ENCODE results near the gene GFOD2.
"Not testable (repeated sequence)": the region's sequence is repeated elsewhere in the genome, so short reads cannot be mapped to it uniquely, and the experiment has no call there.

GFOD2 gene

DNA sequence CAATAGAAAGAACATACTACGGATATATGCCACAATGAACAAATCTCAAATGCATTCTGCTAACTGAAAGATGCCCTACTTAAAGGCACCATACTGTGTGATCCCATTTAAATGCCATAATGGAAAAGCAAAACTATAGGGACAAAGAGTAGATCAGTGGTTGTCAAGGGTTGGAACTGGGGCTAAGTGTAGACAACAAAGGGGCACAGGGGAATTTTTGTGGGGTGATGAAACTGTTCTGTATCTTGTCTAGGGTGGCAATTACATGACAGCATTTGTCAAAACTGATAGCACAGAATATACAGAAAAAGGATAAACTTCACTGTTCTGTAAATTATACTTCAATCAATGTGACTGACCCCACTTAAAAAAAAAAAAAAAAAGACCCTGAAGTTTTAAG, 17.7 kb downstream of the GFOD2 start:
- no peak for DNase-seq

- no peak for DNase-seq
Observed at GRCh38 chr16:67699265-67699664, 19.9 kb downstream of the GFOD2 start.

GRCh38 chr16:67697422-67698185, 21.5 kb downstream of the GFOD2 start:
- no peak for DNase-seq

DNA sequence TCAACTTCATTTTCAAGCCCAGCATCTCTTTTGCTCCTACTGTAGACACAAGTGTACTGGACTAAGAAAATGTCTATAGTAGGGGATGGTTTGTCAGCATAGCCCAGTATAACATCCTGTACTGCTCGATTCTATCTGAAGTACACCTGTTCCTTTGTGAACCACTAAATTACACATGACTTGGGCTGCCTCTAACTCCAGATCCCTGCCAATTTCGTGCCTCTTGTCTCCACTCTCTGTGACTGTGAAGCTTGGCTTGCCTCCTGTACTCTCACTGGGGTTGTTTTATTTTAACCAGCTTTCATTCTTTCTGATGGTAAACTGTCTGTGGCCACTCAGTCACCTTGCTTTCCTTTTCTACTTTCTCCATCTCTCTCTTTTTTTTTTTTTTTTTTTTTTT, 24.5 kb downstream of the GFOD2 start:
- no peak for DNase-seq

GRCh38 chr16:67693517-67694285, 25.4 kb downstream of the GFOD2 start:
- DNase-seq, result not testable (repeated sequence)

DNA sequence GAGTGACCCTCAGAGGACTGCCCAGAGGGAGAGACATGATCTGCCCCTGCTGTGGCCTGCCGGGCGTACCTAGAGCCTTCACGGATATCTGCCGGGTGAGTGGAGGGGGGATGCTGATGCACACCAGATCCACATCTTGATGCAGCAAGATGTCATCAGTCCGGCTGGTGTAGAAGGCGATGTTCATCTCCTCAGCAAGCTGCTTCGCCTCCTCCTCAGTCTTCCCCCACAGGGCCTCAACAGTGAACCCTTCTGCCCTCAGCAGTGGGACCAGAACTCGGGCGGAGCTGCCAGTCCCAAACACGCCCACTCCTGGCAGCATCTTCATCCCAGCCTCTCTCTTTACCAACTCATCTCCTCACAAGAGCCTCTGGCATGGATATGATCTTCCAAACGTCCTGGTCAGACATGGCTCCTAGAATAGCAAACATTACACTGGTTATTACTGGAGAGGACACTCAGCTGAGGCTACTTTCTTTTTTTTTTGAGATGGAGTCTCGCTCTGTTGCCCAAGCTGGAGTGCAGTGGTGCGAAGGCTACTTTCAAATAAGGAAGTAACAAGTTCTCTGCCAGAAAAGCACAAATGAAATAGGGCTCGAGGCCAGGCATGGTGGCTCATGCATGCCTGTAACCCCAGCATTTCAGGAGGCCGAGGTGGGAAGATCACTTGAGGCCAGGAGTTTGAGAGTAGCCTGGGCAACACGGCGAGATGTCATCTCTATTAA, 33.6 kb downstream of the GFOD2 start:
- DNase-seq, result no peak

DNA sequence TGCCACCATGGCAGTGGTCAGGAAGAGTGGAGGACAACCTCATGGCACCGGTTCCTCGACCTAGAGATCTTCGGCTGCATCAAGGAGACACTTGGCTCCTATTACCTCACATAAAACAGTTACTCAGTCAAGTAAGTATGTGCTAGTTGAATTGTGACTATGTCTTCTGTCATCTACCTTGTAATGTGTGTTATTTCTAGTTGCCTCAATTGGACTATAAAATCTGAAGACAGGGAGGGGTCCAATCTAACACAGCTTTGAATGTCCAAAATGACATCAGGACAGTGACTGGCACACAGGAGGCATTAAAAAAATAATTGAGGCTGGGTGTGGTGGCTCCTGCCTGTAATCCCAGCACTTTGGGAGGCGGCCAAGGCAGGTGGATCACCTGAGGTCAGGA, 35.3 kb downstream of the GFOD2 start:
- DNase-seq, result no peak

- DNase-seq, result no peak
Observed at GRCh38 chr16:67679935-67680897, 38.9 kb downstream of the GFOD2 start.

- DNase-seq, result no peak
Observed at GRCh38 chr16:67678354-67679023, 40.6 kb downstream of the GFOD2 start.

GRCh38 chr16:67677712-67678111, 41.4 kb downstream of the GFOD2 start:
- DNase-seq, result no peak

DNA sequence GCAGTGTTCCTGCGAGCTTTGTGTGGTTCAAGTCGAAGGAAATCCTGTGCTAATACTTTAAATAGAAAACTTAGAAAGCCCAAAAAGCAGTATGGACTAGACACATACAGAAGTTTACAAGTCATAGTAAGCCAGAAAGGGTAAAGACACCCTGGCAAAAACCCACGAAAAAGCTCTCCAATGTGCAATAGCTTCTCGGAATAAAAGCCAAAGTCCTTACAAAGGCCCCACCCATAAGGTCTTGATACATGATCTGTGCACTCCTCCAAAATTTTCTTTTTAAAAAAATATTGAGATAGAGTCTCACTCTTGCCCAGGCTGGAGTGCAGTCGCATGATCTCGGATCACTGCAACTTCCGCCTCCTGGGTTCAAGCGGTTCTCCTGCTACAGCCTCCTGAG, 42.2 kb downstream of the GFOD2 start:
- DNase-seq, result no peak

GRCh38 chr16:67676516-67676915, 42.6 kb downstream of the GFOD2 start:
- no peak for DNase-seq

DNA sequence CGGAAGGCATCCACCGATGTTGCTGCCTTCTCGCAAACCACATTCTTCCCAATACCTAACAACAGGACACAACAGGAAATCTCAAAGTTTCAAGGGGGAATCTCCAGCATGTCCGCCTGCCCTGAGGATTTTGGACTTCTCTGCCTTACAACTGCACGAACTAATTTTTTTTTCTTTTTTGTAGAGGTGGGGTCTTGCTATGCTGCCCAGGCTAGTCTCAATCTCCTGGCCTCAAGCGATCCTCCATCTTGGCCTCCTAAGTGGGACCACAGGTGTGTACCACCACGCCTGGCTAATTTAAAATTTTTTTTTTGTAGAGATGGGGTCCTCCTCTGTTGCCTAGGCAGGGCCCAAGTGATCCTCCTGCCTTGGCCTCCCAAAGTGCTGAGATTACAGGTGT, 43.1 kb downstream of the GFOD2 start:
- no peak for DNase-seq

DNA sequence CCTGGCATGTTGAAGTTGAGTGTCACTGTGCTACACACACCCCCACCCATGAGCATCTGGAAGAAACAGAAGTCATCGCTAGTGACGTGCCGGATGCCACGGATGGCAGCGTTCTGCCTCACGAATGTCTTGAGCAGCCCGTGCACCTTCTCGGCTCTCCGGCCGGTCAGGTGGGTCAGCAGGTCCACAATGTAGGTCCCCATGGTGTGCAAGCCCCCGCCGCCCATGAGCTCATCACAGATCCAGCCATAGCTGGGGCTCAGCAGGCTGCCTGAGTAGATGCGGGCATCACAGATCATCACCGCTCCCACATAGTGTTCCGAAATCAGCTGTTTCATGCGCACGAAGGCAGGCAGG, 43.6 kb downstream of the GFOD2 start:
- no peak for DNase-seq

DNA sequence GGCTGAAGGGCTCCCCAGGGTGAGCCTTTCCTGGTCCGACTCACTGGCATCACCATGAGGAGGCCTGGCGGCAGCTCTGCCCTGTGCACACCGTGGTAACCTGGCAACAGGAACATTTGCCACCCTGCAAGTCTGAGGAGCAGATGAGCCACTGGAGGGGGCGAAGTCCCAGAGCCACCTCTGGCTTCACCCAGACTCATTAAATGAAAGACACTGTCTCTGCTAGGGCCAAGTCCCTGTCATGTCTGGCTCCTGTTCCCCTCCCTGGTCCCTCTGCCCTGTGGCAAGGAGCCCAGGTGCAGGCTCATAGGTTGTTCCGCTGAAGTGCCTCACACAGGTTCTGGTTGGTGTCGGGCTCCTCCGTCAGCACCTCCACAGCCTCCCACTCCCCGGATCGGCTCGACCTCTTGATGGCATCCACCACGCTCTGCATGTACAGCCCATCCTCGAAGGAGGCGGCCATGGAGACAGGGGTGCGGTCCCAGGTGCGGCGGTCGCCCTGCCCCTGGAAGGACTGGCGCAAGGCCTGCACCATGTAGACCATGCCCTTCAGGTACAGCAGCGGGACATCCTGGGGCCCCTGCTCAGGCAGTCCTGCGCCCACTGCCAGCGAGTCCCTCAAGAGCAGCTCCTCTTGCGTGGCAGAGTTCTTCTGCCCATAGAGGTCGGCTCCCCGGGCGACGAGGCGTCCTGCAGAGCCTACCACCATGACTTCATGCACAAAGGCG, 44.1 kb downstream of the GFOD2 start:
- DNase-seq, result no peak

DNA sequence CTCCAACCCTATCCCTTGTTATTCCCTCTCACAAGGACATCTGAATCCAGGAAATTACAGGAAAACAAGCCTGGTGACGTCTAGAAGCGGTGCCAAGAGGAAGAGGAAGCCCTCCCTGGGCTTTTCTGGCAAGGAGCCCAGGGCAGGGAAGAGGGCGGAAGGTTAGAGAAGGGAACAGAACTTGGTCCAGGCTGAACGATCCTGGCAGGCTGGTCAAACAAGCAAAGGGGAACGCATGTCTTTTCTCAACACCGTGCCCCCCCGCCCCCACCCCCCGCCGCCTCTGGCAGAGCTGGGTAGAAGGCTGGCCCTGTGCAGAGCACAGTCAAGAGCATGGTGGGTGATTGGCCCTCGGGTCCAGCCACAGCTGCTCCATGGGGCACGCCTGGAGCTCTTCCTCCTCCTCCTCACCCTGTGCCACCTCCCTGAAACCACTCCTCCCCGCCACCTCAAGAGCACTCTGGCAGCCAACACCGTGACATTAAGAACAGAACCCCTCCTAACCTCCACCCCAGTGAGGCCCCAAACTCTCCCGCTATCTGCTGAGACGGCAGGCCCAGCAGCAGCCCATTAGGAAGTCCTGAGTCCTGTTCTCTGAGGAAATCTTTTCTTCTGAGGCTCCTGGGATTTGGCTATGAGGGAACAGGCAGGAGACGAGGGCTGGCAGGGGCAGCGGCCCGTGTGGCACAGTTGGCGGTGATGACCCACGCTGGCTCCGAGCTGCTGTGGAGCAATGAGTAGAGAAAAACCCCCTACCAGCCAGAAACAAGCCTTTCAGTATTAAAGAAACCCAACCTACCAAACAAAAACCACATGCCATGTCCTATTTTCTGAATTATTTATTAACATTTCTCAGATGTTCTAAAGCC, 45.2 kb downstream of the GFOD2 start:
- DNase-seq, result no peak

- DNase-seq, result peak; percentile 63
Observed at GRCh38 chr16:67672739-67673662, 46.1 kb downstream of the GFOD2 start.

- no peak for DNase-seq
Observed at GRCh38 chr16:67672306-67672705, 46.8 kb downstream of the GFOD2 start.

- no peak for DNase-seq
Observed at GRCh38 chr16:67669499-67670101, 49.5 kb downstream of the GFOD2 start.

Data from activated CD4-positive, alpha-beta T cell treated with anti-CD3 and anti-CD28 coated beads, Interleukin-10, Interleukin-2, amounts not matched to agents 100 ng/mL and 50 ng/mL, durations not matched to agents 16 hours and 8 hours (primary cell).